ENCODE results near the gene SETD1A.
A peak's percentile ranks its signal among the peaks of the same experiment; 100 is the strongest.

The SETD1A gene

DNA sequence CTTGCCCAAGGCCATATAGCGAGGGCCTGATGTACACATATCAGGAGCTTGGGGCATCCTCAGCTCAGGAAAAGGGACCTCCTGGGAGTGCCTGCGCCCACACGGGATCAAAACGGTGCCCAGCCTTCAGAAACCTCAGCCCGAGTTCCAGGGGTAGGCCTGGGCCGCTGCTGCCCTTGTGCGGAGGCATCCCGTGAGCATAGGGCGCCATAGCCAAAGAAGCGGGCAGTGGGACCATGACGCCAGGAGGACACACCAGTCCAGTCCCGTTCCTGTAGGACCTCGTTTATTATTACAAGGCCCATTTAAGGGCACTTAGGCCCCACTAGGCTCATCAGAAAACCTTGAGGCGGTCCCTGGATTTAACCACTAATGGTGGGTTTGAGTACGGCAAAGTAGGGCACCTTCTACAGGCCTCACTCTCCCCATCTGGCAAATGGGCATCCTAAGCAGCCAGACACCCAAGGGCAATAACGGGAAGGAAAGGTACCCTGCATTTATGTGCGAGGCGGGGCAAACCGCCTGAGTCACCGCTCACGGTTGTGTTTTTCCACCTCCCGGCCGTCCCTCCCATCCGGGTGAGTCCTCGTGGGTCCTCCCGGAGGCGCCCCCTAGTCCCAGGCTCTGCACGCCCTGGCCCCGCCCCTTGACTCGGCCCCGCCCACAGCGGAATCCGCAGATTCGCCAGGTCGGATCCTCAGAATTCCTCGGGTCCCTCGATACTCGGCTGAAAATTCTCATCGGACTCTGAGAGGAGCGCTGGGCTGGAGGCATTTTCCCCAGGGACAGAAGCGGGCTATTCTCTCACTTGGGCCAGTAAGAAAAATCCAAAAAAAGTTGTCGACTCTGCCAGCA, 726 bp upstream of the SETD1A start:
- DNase-seq = peak; percentile 91

- DNase-seq = peak; percentile 67
These were observed 873 bp downstream of the SETD1A start for GRCh38 chr16:30958175-30959079.

DNA sequence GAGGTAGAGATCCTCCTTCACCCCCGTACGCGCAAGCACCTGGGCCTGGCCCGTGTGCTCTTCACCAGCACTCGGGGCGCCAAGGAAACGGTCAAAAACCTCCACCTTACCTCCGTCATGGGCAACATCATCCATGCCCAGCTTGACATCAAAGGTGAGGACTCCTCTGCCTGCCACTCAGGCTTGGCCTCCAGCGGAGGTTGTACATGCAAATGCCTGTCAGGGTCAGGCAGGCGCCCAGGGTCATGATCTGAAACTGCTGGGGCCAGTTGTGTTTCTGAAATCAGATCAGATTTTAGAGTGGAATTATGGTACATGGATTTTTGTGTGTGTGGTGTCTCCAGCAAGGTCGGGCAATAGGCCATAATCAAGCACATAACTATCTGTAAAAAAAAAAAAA, 3.8 kb downstream of the SETD1A start:
- no peak for DNase-seq

- DNase-seq = no peak
These were observed 6.5 kb downstream of the SETD1A start for GRCh38 chr16:30963925-30964511.

DNA sequence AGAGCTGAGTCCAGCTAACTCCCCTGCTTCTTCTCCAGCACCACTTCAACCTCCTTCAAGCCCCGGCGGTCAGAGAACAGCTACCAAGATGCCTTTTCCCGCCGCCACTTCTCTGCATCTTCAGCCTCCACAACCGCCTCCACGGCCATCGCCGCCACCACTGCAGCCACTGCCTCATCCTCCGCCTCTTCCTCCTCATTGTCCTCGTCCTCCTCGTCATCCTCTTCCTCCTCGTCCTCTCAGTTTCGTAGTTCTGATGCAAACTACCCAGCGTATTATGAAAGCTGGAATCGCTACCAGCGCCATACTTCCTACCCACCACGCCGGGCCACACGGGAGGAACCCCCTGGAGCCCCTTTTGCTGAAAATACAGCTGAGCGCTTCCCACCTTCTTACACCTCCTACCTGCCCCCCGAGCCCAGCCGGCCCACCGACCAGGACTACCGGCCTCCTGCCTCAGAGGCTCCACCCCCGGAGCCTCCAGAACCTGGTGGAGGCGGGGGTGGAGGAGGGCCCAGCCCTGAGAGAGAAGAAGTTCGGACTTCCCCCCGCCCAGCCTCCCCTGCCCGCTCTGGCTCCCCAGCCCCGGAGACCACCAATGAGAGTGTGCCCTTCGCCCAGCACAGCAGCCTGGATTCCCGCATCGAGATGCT, 7.1 kb downstream of the SETD1A start:
- no peak for DNase-seq

DNA sequence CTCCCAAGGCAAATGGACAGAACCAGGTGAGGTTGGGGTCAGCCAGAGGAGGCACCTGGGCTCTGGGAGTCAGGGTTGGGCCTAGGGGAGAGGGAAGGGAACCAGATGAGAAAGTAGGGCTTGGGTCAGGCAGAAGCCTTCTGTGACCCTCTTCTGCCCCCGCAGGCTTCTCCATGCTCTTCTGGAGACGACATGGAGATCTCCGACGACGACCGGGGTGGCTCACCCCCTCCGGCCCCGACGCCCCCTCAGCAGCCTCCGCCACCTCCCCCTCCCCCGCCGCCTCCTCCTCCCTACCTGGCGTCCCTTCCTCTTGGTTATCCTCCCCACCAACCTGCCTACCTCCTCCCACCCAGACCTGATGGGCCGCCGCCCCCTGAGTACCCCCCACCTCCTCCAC, 7.9 kb downstream of the SETD1A start:
- no peak for DNase-seq

GRCh38 chr16:30966033-30966619, 8.6 kb downstream of the SETD1A start:
- no peak for DNase-seq

- no peak for DNase-seq
These were observed 10.2 kb downstream of the SETD1A start for GRCh38 chr16:30967795-30968194.

DNA sequence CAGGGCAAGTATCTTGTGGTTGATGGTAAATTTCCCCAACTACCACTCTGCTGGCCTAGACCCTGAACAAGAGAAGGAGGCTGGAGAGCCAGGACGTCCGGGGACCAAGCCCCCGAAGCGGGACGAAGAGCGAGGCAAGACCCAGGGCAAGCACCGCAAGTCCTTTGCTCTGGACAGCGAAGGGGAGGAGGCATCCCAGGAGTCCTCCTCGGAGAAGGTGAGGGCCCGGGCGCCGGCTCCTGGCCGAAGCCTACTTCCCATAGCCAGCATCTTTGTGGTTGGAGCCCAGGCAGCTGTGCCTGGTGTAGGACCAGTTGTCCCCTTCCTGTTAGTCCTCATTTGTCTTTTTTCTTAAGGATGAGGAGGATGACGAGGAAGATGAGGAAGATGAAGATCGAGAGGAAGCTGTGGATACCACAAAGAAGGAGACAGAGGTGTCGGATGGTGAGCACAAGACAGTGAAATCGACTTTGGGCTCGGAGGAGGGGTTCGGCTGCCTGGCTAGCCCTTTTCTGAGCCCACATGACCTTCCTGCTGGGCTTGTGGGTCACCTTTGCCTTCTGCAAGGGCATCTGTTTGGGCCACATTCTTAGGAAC, 11.8 kb downstream of the SETD1A start:
- no peak for DNase-seq

DNA sequence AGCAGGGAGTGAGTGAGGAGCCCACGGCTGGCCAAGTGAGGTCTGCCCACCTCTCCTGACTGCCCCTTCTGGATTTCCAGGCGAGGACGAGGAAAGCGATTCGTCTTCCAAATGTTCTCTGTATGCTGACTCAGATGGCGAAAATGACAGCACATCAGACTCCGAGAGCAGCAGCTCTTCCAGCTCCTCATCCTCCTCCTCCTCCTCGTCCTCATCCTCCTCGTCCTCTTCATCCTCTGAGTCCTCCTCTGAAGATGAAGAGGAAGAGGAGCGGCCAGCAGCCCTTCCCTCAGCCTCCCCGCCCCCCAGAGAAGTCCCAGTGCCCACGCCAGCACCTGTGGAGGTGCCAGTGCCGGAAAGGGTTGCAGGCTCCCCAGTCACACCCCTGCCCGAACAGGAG, 13.7 kb downstream of the SETD1A start:
- no peak for DNase-seq

DNA sequence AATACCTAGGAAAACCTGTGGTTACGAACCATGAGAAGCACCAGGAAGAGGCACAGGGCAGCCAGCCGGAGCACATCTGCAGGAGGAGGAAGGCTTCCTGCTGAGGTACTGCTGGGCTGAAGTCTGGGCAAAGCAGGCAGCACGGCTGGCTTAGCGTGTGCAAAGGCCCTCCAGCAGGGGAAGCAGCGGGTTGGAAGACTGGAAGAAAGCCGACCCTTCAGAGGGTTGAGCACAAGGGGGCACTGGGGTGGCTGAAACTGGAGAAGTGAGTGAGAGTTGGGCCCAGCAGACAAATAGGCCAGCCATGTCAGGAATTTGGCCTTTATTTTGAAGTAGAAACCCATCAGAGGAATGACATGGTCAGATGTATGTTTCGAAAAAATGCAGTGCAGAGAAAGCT, 15.3 kb downstream of the SETD1A start:
- DNase-seq = peak; percentile 76

GRCh38 chr16:30974348-30974747, 16.8 kb downstream of the SETD1A start:
- DNase-seq = peak; percentile 88

DNA sequence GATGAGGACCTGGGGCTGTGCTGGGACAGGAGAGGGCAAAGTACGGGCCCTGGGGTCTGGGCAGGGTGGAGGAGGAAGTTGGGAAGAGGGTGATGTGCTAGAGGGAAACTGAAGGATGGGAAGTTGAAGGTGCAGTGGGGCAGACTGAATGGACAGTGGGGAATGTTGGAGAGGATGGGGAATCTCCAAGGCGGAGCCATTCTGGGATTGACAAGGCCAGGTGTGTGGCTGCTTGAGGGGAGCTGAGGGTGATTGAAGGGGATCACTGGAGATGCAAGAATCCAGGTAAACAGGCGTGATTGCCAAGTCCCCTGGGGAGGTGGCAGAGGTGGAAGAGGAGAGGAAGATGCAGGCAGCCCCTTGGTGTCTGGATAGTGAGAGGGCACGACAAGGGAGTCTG, 18.9 kb downstream of the SETD1A start:
- no peak for DNase-seq

DNA sequence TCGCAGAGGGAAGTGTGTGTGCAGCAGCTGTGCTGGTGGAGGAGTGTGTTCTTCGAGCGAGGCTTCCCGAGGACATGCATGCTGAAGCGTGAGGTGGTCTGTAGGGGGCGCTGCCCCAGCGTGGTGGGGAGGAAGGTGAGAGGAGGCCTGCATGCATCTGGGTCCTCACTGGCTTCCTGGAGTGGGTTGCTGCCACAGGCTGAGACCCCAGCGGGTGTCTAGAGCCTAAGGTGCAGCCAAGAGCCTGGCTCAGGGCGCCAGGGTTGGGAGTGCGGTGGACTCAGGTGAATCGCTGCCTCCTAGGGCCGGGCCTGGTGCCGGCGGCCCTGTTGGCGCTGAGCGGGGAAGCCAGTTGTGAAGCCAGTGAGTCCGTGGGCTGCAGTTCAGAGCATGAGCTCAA, 19.9 kb downstream of the SETD1A start:
- DNase-seq = peak; percentile 56

DNA sequence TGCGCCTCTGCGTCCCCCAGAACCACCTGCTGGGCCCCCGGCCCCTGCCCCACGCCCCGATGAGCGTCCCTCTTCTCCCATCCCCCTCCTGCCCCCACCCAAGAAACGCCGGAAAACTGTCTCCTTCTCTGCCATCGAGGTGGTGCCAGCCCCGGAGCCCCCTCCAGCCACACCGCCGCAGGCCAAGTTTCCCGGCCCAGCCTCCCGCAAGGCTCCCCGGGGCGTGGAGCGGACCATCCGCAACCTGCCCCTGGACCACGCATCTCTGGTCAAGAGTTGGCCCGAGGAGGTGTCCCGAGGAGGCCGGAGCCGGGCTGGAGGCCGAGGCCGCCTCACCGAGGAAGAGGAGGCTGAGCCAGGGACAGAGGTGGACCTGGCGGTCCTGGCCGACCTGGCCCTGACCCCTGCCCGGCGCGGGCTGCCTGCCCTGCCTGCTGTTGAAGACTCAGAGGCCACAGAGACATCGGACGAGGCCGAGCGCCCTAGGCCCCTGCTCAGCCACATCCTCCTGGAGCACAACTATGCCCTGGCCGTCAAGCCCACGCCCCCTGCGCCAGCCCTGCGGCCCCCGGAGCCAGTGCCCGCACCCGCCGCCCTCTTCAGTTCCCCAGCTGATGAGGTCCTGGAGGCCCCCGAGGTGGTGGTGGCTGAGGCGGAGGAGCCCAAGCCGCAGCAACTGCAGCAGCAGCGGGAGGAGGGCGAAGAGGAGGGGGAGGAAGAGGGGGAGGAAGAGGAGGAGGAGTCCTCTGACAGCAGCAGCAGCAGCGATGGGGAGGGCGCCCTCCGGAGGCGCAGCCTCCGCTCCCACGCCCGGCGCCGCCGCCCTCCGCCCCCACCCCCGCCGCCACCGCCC, 21.8 kb downstream of the SETD1A start:
- no peak for DNase-seq

GRCh38 chr16:30980023-30980371, 22.4 kb downstream of the SETD1A start:
- no peak for DNase-seq

DNA sequence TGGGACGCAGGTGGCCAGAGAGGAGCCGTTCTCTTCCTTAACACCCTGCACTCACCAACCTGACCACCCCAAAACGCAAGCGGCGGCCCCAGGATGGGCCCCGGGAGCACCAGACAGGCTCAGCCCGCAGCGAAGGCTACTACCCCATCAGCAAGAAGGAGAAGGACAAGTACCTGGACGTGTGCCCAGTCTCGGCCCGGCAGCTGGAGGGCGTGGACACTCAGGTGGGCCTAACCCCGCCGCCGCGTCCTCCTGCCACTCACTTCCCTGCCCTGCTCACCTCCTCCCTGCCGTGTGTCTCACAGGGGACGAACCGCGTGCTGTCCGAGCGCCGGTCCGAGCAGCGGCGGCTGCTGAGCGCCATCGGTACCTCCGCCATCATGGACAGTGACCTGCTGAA, 22.9 kb downstream of the SETD1A start:
- no peak for DNase-seq

DNA sequence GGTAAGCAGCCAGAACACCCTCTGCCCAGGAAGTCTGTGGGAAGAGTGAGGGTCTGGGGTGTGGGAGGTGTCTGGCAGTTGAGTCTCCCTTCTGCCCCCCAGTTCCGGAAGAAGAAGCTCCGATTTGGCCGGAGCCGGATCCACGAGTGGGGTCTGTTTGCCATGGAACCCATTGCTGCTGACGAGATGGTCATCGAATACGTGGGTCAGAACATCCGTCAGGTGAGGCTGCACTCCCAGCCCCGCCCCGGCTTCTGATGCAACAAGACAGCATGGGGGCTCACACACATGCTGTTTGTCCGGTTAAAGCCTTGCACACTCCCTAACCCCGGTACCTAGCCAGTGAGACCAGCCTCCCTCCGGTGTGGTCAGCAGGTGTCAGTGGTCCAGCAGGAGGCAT, 23.4 kb downstream of the SETD1A start:
- DNase-seq = no peak

DNA sequence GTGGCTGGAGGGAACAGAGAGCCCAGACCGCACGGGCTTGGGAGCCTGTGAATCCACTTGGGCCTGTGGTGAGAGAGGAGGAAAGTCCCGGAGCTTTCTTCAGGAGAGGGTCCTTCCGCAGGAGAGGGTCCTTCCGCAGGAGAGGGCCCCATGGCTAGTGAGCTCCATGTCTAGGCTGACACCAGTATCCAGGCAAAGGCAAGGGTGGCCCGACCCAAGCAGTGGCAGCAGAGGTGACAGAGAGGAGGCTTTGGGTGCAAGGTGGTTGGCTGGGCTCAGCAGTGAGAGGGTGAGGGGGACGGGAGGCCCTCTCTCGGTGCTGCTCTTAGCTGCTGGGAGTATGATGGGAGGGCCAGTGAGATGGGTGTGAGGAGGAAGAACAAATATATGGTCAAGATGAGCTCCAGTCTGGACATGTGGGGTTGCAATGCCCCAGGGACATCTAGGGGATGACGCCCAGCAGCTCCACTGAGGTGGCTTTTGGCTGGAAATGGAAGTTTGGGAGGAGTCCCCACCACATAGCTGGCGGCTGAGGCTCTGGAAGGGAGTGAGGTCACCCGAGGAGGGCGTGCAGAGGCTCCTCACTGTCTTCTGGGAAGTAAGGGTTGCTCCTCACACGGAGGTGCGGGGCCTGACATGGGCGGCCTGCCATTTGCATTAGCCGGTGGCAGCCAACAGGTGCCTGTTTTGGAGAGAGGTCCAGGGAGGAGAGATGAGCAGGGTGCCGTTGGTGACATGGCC, 25.2 kb downstream of the SETD1A start:
- DNase-seq = no peak

GRCh38 chr16:30983289-30983889, 25.8 kb downstream of the SETD1A start:
- DNase-seq = no peak

Measured in hematopoietic multipotent progenitor cell treated with erythropoietin and hydrocortisone succinate and interleukin-3 and kit ligand, for 6 days (in vitro differentiated cells).